Activated CD8-positive, alpha-beta memory T cell treated with anti-CD3 and anti-CD28 coated beads, Interleukin-2, amount 50 U/mL, for 24 hours (primary cell): ENCODE data around the gene ZNF181.

Experiments
- DNase-seq: peaks from one replicate; pipeline ENCODE4 v3.0.0-alpha.2; 2020; ENCODE audit errors: extremely low read depth

The ZNF181 gene

GRCh38 chr19:34757441-34757840 is 23.4 kb downstream of the ZNF181 start:
- DNase-seq: no peak

GRCh38 chr19:34759218-34759917 is 25.3 kb downstream of the ZNF181 start:
- DNase-seq: no peak

GRCh38 chr19:34766386-34766785 is 32.3 kb downstream of the ZNF181 start:
- DNase-seq: no peak

GRCh38 chr19:34767951-34768350 is 33.9 kb downstream of the ZNF181 start:
- DNase-seq: no peak

GRCh38 chr19:34772697-34773554 is 38.9 kb downstream of the ZNF181 start, which contains the start of gene ZNF599:
TSS of gene ZNF599 (minus strand) at chr19:34773215. CDS start at chr19:34772841, 374 bp downstream.
- peak; percentile 70 for DNase-seq

GRCh38 chr19:34773555-34773864 is 39.5 kb downstream of the ZNF181 start:
- no peak for DNase-seq

GRCh38 chr19:34774857-34775256 is 40.8 kb downstream of the ZNF181 start:
- DNase-seq: no peak

- DNase-seq: no peak
These were observed 44.3 kb downstream of the ZNF181 start for GRCh38 chr19:34778342-34778741.

GRCh38 chr19:34779652-34780051 is 45.6 kb downstream of the ZNF181 start:
- DNase-seq: no peak

- DNase-seq: no peak
These were observed 52.2 kb downstream of the ZNF181 start for GRCh38 chr19:34786236-34786635.

GRCh38 chr19:34787059-34787824 is 53.2 kb downstream of the ZNF181 start:
- no peak for DNase-seq

- DNase-seq: no peak
These were observed 54.0 kb downstream of the ZNF181 start for GRCh38 chr19:34788074-34788473.

- no peak for DNase-seq
These were observed 59.5 kb downstream of the ZNF181 start for GRCh38 chr19:34793565-34793964.

- DNase-seq: no peak
These were observed 60.3 kb downstream of the ZNF181 start for GRCh38 chr19:34794066-34794960.
